Trophoblast cell (in vitro differentiated cells and primary cell): ENCODE data around the gene ELF2.

Experiments
- DNase-seq, 2 donors: peaks; one replicate each; pipeline ENCODE4 v3.0.0-alpha.2; 2016
- H2AFZ ChIP-seq: 2 replicates; pipeline ENCODE4 v1.6.1; 2013; ENCODE audit warnings: low read length, moderate library complexity, mild to moderate bottlenecking; ENCODE audit not compliant: insufficient read depth, poor library complexity
- H2AK5ac ChIP-seq: 2 replicates; pipeline ENCODE4 v1.6.1; 2013; ENCODE audit warnings: mild to moderate bottlenecking, low read length
- H2BK120ac ChIP-seq: 2 replicates; pipeline ENCODE4 v1.6.1; 2013; ENCODE audit warnings: low read length, mild to moderate bottlenecking, moderate library complexity; ENCODE audit not compliant: insufficient read depth, poor library complexity
- H2BK12ac ChIP-seq: 2 replicates; pipeline ENCODE4 v1.6.1; 2013; ENCODE audit warnings: mild to moderate bottlenecking, low read length, moderate library complexity
- H2BK5ac ChIP-seq: 2 replicates; pipeline ENCODE4 v1.6.1; 2013; ENCODE audit warnings: low read length, low read depth, moderate library complexity, mild to moderate bottlenecking; ENCODE audit not compliant: poor library complexity
- H3K14ac ChIP-seq: 2 replicates; pipeline ENCODE4 v1.6.1; 2013; ENCODE audit warnings: mild to moderate bottlenecking, low read length
- H3K18ac ChIP-seq: 2 replicates; pipeline ENCODE4 v1.6.1; 2013; ENCODE audit warnings: mild to moderate bottlenecking, low read length
- H3K23ac ChIP-seq: 2 replicates; pipeline ENCODE4 v1.6.1; 2013; ENCODE audit warnings: low read length
- H3K27ac ChIP-seq: 2 replicates; pipeline ENCODE4 v1.5.1; 2013; ENCODE audit warnings: low read depth, mild to moderate bottlenecking, inconsistent platforms, low read length, moderate library complexity
- H3K27me3 ChIP-seq: 2 replicates; pipeline ENCODE4 v1.6.1; 2013; ENCODE audit warnings: inconsistent platforms, mild to moderate bottlenecking, low read length, moderate library complexity; ENCODE audit not compliant: insufficient read depth
- H3K36me3 ChIP-seq, 2 experiments: 1 replicate in 1 of 2; 2 replicates in 1 of 2; pipeline ENCODE4 v1.6.1; 2013; ENCODE audit warnings: low read length in 2 of 2, mild to moderate bottlenecking in 2 of 2, moderate library complexity in 1 of 2; ENCODE audit not compliant: insufficient read depth in 2 of 2, control insufficient read depth in 1 of 2
- H3K4ac ChIP-seq: 2 replicates; pipeline ENCODE4 v1.6.1; 2013; ENCODE audit warnings: low read depth, mild to moderate bottlenecking, low read length, moderate library complexity
- H3K4me1 ChIP-seq, 2 experiments: 1 replicate in 1 of 2; 2 replicates in 1 of 2; pipeline ENCODE4 v1.6.1; 2013; ENCODE audit warnings: low read length in 2 of 2, mild to moderate bottlenecking in 2 of 2, moderate library complexity in 1 of 2; ENCODE audit not compliant: insufficient read depth in 2 of 2, control insufficient read depth in 1 of 2
- H3K4me2 ChIP-seq: 2 replicates; pipeline ENCODE4 v1.6.1; 2013; ENCODE audit warnings: inconsistent platforms, mild to moderate bottlenecking, low read length, moderate library complexity
- H3K4me3 ChIP-seq: 2 replicates; pipeline ENCODE4 v1.5.1; 2013; ENCODE audit warnings: mild to moderate bottlenecking, low read depth, low read length, inconsistent platforms
- H3K79me1 ChIP-seq: one replicate; pipeline ENCODE4 v1.6.1; 2013; ENCODE audit warnings: low read length
- H3K79me2 ChIP-seq: 2 replicates; pipeline ENCODE4 v1.6.1; 2013; ENCODE audit warnings: low read length, mild to moderate bottlenecking; ENCODE audit not compliant: control insufficient read depth, insufficient read depth, poor library complexity
- H3K9ac ChIP-seq: 2 replicates; pipeline ENCODE4 v1.6.1; 2013; ENCODE audit warnings: mild to moderate bottlenecking, low read length
- H3K9me3 ChIP-seq: 2 replicates; pipeline ENCODE4 v1.6.1; 2013; ENCODE audit warnings: low read depth, mild to moderate bottlenecking, control low read depth, inconsistent platforms, low read length; ENCODE audit not compliant: insufficient read depth
- H4K12ac ChIP-seq: 2 replicates; pipeline ENCODE4 v1.6.1; 2013; ENCODE audit warnings: low read depth, mild to moderate bottlenecking, low read length, moderate library complexity
- H4K8ac ChIP-seq: 2 replicates; pipeline ENCODE4 v1.6.1; 2013; ENCODE audit warnings: low read depth, mild to moderate bottlenecking, low read length, moderate library complexity
- H4K91ac ChIP-seq: one replicate; pipeline ENCODE4 v1.6.1; 2013; ENCODE audit warnings: low read depth, mild to moderate bottlenecking, low read length, moderate library complexity
- WGBS: extraction: QIAGEN DNeasy Blood & Tissue Kit; methylation state at CpG from one replicate; pipeline ENCODE4 v1.1.7; 2013; ENCODE audit warnings: missing lambda C conversion rate; ENCODE audit not compliant: insufficient read length, insufficient coverage; ENCODE audit errors: extremely low coverage; 5-methylcytosine and 5-hydroxymethylcytosine counted together

The ELF2 gene

DNA sequence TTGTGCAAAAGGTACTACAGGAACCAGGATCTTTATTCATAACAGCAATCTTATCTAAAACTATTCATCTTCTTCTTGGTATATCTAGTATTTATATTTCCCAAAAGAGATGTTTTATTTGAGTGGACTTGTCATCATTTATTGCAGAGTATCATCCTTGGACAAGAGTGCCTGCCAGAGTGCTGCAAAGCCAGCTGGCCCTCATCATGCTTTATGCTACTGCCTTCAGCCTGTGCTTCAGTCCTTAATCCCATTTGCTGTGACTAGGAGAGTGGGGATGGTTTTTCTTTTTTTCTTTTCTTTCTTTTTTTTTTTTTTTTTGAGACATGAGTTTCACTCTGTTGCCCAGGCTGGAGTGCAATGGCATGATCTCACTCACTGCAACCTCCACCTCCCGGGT, 33.5 kb upstream of the ELF2 start:
- WGBS = no CpG with 5 or more reads among the region's 1 CpG
- Histone ChIP-seq H3K79me1 (no peaks in the 10 kb centered on the region), H3K27ac (no peak overlapping the region), H3K4ac (no peak overlapping the region), H2AFZ (no peak overlapping the region), H4K8ac (no peak overlapping the region), H3K9ac (no peak overlapping the region), H3K18ac (no peak overlapping the region), H3K4me2 (no peak overlapping the region), H4K12ac (no peak overlapping the region), H3K4me3 (no peak overlapping the region), H3K4me1 (peaks cover 0 to 2% of the 10 kb centered on the region in 2 experiments), H2BK5ac (no peak overlapping the region), H4K91ac (no peak overlapping the region), H3K27me3 (no peaks in the 10 kb centered on the region), H3K36me3 (no peaks in the 10 kb centered on the region), H2BK12ac (no peak overlapping the region), H3K79me2 (no peaks in the 10 kb centered on the region), H3K14ac (no peak overlapping the region), H2BK120ac (no peak overlapping the region), H3K23ac (no peak overlapping the region), H3K9me3 (no peaks in the 10 kb centered on the region), H2AK5ac (no peak overlapping the region)
- DNase-seq = no peak

DNA sequence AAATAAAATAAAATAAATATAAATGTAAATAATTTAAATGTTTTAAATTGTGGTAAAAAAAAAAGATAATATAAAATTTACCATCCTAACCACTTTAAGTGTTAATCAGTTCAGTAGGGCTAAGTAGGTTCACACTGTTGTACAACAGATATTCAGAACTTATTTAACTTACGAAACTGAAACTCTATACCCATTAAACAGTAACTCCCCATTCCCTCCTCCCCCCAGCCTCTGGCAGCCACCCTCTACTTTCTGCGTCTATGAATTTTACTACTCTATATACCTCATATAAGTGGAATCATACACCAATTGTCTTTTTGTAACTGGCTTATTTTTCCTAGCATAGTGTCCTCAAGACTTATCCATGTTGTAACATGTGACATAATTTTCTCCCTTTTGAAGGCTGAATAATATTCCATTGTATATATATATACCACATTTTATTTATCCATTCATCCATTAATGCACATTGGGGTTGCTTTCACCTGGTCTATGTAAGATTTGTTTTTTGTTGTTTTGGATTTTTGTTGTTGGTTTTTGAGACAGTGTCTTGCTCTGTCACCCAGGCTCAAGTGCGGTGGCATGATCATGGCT, 32.5 kb upstream of the ELF2 start:
- Histone ChIP-seq H3K9ac (no peak overlapping the region), H4K8ac (no peak overlapping the region), H3K79me2 (no peaks in the 10 kb centered on the region), H3K4me3 (no peak overlapping the region), H3K27ac (no peak overlapping the region), H4K12ac (no peak overlapping the region), H3K4me1 (peaks cover 0 to 2% of the 10 kb centered on the region in 2 experiments), H3K27me3 (no peaks in the 10 kb centered on the region), H3K23ac (no peak overlapping the region), H3K18ac (no peak overlapping the region), H2AK5ac (no peak overlapping the region), H2BK5ac (no peak overlapping the region), H3K9me3 (no peaks in the 10 kb centered on the region), H3K79me1 (no peaks in the 10 kb centered on the region), H3K4ac (no peak overlapping the region), H3K14ac (no peak overlapping the region), H3K4me2 (no peak overlapping the region), H2BK120ac (no peak overlapping the region), H3K36me3 (no peaks in the 10 kb centered on the region), H2BK12ac (no peak overlapping the region), H4K91ac (no peak overlapping the region), H2AFZ (no peak overlapping the region)
- no CpG with 5 or more reads among the region's 3 CpGs for WGBS
- no peak for DNase-seq

DNA sequence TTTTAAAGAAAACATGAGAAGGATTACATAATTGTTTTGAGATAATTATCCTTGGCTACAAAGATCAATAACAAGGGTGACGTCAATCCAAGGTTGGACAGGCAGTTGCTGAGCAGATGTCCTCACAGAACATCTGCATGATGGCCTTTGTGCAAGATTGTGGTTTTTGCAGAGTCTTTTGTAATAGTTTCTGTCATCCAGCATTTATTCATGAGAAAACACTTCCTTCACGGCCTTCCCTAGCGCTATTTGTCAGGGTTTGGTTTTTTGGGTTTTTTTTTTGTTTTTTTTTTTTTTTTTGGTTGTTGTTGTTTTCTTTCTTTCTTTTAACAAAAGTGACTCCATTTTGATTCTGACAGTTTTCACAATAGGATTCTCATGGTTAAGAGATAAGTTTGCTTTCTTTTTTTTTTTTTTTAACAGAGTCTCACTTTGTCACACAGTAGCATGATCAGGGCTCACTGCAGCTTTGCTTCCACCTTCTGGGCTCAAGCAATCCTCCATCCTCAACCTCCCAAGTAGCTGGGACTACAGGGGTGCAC, 31.5 kb upstream of the ELF2 start:
- H3K79me2 ChIP-seq = no peaks in the 10 kb centered on the region
- no peaks in the 10 kb centered on the region for H3K27me3 ChIP-seq
- no peak overlapping the region for H2AFZ ChIP-seq
- DNase-seq = peak; percentile 37 to 86
- no peak overlapping the region for H2BK12ac ChIP-seq
- H2BK5ac ChIP-seq = no peak overlapping the region
- no peak overlapping the region for H3K9ac ChIP-seq
- no peaks in the 10 kb centered on the region for H3K9me3 ChIP-seq
- H3K23ac ChIP-seq = no peak overlapping the region
- no peak overlapping the region for H3K4me3 ChIP-seq
- no peak overlapping the region for H3K27ac ChIP-seq
- no peaks in the 10 kb centered on the region for H3K36me3 ChIP-seq
- H3K4me1 ChIP-seq = no peaks in the 10 kb centered on the region
- H3K14ac ChIP-seq = no peak overlapping the region
- no peak overlapping the region for H4K12ac ChIP-seq
- no CpG with 5 or more reads among the region's 3 CpGs for WGBS
- no peak overlapping the region for H4K91ac ChIP-seq
- H4K8ac ChIP-seq = no peak overlapping the region
- no peak overlapping the region for H3K4me2 ChIP-seq
- no peak overlapping the region for H3K18ac ChIP-seq
- no peak overlapping the region for H2BK120ac ChIP-seq
- no peaks in the 10 kb centered on the region for H3K79me1 ChIP-seq
- no peak overlapping the region for H3K4ac ChIP-seq
- no peak overlapping the region for H2AK5ac ChIP-seq

DNA sequence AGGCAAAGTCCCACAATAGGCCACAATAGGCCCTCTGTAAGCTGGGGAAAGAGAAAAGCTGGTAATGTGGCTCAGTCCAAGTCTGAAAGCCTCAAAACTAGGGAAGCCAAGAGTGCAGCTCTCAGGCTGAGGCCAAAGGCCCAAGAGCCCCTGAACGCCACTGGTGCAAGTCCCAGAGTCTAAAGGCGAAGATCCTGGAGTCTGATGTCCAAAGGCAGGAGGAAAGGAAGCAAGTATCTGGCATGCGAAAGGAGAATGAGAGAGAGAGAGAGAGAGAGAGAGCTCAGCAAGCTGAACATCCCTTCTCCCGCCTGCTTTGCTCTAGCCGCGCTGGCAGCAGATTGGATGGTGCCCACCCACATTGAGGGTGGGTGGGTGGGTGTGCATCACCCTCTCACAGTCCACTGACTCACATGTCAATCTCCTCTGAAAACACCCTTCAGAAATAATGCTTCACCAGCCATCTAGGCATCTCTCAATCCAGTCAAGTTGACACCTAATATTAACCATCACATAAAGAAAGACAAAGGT, 30.9 kb upstream of the ELF2 start:
- no peak overlapping the region for H2AFZ ChIP-seq
- no peak overlapping the region for H3K9ac ChIP-seq
- H3K14ac ChIP-seq = no peak overlapping the region
- H3K9me3 ChIP-seq = no peaks in the 10 kb centered on the region
- H3K36me3 ChIP-seq = no peaks in the 10 kb centered on the region
- no peak overlapping the region for H3K4ac ChIP-seq
- no peak for DNase-seq
- no peak overlapping the region for H3K23ac ChIP-seq
- no peaks in the 10 kb centered on the region for H3K79me1 ChIP-seq
- H4K12ac ChIP-seq = no peak overlapping the region
- H3K27ac ChIP-seq = no peak overlapping the region
- H3K18ac ChIP-seq = no peak overlapping the region
- H2BK12ac ChIP-seq = no peak overlapping the region
- H4K8ac ChIP-seq = no peak overlapping the region
- H3K4me3 ChIP-seq = no peak overlapping the region
- H3K27me3 ChIP-seq = no peaks in the 10 kb centered on the region
- no peaks in the 10 kb centered on the region for H3K79me2 ChIP-seq
- H3K4me2 ChIP-seq = no peak overlapping the region
- H2BK5ac ChIP-seq = no peak overlapping the region
- H2BK120ac ChIP-seq = no peak overlapping the region
- no peaks in the 10 kb centered on the region for H3K4me1 ChIP-seq
- H4K91ac ChIP-seq = no peak overlapping the region
- H2AK5ac ChIP-seq = no peak overlapping the region
- no CpG with 5 or more reads among the region's 6 CpGs for WGBS
